Lower lobe of right lung (tissue), 2 donors: ENCODE results near the gene PCDHGB5. TPM values are rescaled to one million over a fixed set of nuclear protein-coding genes. Genes with fewer than 3 reads are reported as not detected.
"Not testable (repeated sequence)": the region's sequence is repeated elsewhere in the genome, so short reads cannot be mapped to it uniquely, and the experiment has no call there.

Source experiments
- ATAC-seq, 2 donors: fragments of 200-7000 bp; cut with Tn5 transposase; one replicate each; pipeline ENCODE4 v1.9.1; 2020 to 2022; ENCODE audit warnings: mild to moderate bottlenecking in 2 of 2, moderate library complexity in 2 of 2
- DNase-seq: peaks from one replicate; pipeline ENCODE4 v3.0.0-alpha.2; 2020
- H3K27ac ChIP-seq: fragments of 200-600 bp; one replicate; pipeline ENCODE4 v1.8.0; 2022
- H3K27me3 ChIP-seq: fragments of 200-600 bp; one replicate; pipeline ENCODE4 v1.8.0; 2022; ENCODE audit warnings: low read depth
- H3K36me3 ChIP-seq: fragments of 200-600 bp; one replicate; pipeline ENCODE4 v1.8.0; 2022; ENCODE audit warnings: mild to moderate bottlenecking
- H3K4me1 ChIP-seq: fragments of 200-600 bp; one replicate; pipeline ENCODE4 v1.8.0; 2022
- H3K4me3 ChIP-seq: fragments of 200-600 bp; one replicate; pipeline ENCODE4 v1.8.0; 2022; ENCODE audit warnings: mild to moderate bottlenecking
- H3K9me3 ChIP-seq: fragments of 200-600 bp; one replicate; pipeline ENCODE4 v1.8.0; 2022
- CTCF ChIP-seq: fragments of 200-600 bp; IDR thresholded peaks from one replicate; pipeline ENCODE4 v1.8.0; 2022; ENCODE audit warnings: antibody characterized with exemption, mild to moderate bottlenecking
- intact Hi-C: fragments of 100-400 bp; cut with DNase I; formaldehyde crosslinking; loops from one replicate; pipeline ENCODE4 v1.11.0; 2022
- long read RNA-seq: library from polyadenylated mRNA; unstranded; transcript quantifications from one replicate; pipeline ENCODE4 v2.0.0, GENCODE V29; 2021
- total RNA-seq: library from RNA; stranded (reverse); fragmentation: NEBNext Ultra II Directional; extraction: Animal tissue kit (Norgen Biotek cat#: 25700); gene quantifications from one replicate; pipeline ENCODE4 v1.2.1, GENCODE V29; 2021
- donor health status: DM: no; HTN: yes; CAD: no; lungs with severe emphysema.

Gene PCDHGB5
- 9.1 TPM for total RNA-seq
- long read RNA-seq, full-length matches to known transcripts = 3 of 4 reads
- long read RNA-seq, partial matches to known transcripts = 0 of 4 reads
- long read RNA-seq, other reads (novel, unspliced or antisense) = 1 of 4 reads

DNA sequence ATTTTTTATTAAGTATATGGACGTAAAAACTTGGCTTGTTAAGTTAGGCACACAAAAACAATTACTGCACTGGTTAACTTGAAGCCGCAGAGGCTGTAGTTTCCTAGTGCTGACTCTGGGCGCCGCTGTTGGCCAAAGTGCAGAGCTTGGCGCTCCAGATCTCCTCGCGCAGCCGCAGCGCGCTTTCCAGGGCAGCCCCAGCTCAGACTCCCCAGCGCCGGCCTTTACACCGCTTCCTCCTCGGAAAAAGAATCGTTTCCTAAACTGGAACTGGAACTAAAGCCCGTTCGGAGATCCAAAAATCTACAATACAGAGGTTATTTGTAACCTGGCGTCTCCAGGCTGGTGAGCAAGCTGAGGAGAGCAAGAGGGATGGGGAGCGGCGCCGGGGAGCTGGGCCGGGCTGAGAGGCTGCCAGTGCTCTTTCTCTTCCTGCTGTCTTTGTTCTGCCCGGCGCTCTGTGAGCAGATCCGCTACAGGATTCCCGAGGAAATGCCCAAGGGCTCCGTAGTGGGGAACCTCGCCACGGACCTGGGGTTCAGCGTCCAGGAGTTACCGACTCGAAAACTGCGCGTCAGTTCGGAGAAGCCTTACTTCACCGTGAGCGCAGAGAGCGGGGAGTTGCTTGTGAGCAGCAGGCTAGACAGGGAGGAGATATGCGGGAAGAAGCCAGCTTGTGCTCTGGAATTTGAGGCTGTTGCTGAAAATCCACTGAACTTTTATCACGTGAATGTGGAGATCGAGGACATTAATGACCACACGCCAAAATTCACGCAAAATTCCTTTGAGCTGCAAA, at the start of gene PCDHGB5:
Gene PCDHGB5, plus strand, starts transcription at position 192 of the 796 bp plus-strand sequence. Its CDS starts 181 bp downstream, at position 373.
- peak; percentile 60 for TF ChIP-seq CTCF
- H3K36me3 ChIP-seq, DNase-seq, H3K4me1 ChIP-seq, intact Hi-C loops, H3K27ac ChIP-seq: not testable (repeated sequence)
- Histone ChIP-seq H3K9me3 (peaks cover 68% of the 10 kb centered on the region), H3K4me3 (peak within 1 kb of the TSS; percentile 39), H3K27me3 (peaks cover 47% of the 10 kb centered on the region)
- peak; percentile 93 to 98 for ATAC-seq

GRCh38 chr5:141349917-141350619, 47.7 kb upstream of the PCDHGB5 start, which contains the start of gene PCDHGB1:
Gene PCDHGB1 (plus strand): TSS chr5:141350099. CDS start chr5:141350261, 162 bp downstream.
- Histone ChIP-seq H3K4me3 (peak within 1 kb of the TSS; percentile 23), H3K4me1 (no peaks in the 10 kb centered on the region), H3K27ac (no peak within 1 kb of the TSS), H3K27me3 (peaks cover 22% of the 10 kb centered on the region), H3K9me3 (peaks cover 51% of the 10 kb centered on the region), H3K36me3 (no peaks in the 10 kb centered on the region)
- DNase-seq = no peak
- peak in 1 of 2 donors; percentile 44 for ATAC-seq
- intact Hi-C loops = no loop called here
- peak; percentile 36 for TF ChIP-seq CTCF

DNA sequence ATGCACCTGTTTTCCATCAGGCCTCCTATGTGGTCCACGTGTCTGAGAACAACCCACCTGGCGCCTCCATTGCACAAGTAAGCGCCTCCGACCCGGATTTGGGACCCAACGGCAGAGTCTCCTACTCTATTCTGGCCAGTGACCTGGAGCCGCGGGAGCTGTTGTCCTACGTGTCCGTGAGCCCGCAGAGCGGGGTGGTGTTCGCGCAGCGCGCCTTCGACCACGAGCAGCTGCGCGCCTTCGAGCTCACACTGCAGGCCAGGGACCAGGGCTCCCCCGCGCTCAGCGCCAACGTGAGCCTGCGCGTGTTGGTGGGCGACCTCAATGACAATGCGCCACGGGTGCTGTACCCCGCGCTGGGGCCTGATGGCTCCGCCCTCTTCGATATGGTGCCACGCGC, 46.2 kb upstream of the PCDHGB5 start:
- H3K4me3 ChIP-seq = no peak overlapping the region
- H3K36me3 ChIP-seq = no peaks in the 10 kb centered on the region
- H3K27ac ChIP-seq = no peak overlapping the region
- no peak for ATAC-seq
- no peaks in the 10 kb centered on the region for H3K4me1 ChIP-seq
- peaks cover 57% of the 10 kb centered on the region for H3K9me3 ChIP-seq
- intact Hi-C loops = no loop called here
- no peak for TF ChIP-seq CTCF
- no peak for DNase-seq
- peaks cover 22% of the 10 kb centered on the region for H3K27me3 ChIP-seq

- H3K4me3 ChIP-seq = peak within 1 kb of the TSS; percentile 39
- DNase-seq = no peak
- H3K36me3 ChIP-seq = no peaks in the 10 kb centered on the region
- H3K27ac ChIP-seq = no peak within 1 kb of the TSS
- peaks cover 18% of the 10 kb centered on the region for H3K27me3 ChIP-seq
- peaks cover 60% of the 10 kb centered on the region for H3K9me3 ChIP-seq
- no peak for ATAC-seq
- TF ChIP-seq CTCF = peak; percentile 40
- H3K4me1 ChIP-seq = no peaks in the 10 kb centered on the region
- intact Hi-C loops = no loop called here
Observed at GRCh38 chr5:141354900-141355469, 42.8 kb upstream of the PCDHGB5 start, which contains the start of gene PCDHGA4. Gene PCDHGA4 (plus strand): TSS chr5:141355021. CDS start chr5:141355108, 87 bp downstream.

DNA sequence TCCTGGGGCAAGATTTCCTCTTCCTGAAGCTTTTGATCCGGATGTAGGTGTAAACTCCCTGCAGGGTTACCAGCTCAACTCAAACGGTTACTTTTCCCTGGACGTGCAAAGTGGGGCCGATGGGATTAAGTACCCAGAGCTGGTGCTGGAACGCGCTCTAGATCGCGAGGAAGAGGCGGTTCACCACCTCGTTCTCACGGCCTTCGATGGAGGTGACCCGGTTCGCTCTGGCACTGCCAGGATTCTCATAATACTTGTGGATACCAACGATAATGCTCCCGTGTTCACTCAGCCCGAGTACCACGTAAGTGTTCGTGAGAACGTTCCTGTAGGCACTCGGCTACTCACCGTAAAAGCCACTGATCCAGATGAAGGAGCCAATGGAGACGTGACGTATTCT, 42.1 kb upstream of the PCDHGB5 start:
- Histone ChIP-seq H3K4me3 (peak overlapping the region; percentile 39), H3K27me3 (peaks cover 25% of the 10 kb centered on the region), H3K27ac (no peak overlapping the region), H3K4me1 (no peaks in the 10 kb centered on the region), H3K9me3 (peaks cover 60% of the 10 kb centered on the region), H3K36me3 (no peaks in the 10 kb centered on the region)
- no peak for TF ChIP-seq CTCF
- no peak for DNase-seq
- intact Hi-C loops = no loop called here
- ATAC-seq = no peak
